HG02610 (cell line): Measurements from ENCODE around the gene SLC29A3.

ENCODE experiments used
- ATAC-seq: cut with Tn5 transposase; IDR thresholded peaks from one replicate; pipeline ENCODE4 v1.9.1; 2021; ENCODE audit warnings: mild to moderate bottlenecking, moderate library complexity; ENCODE audit not compliant: unreplicated experiment

Gene SLC29A3

GRCh38 chr10:71299071-71299785 is 19.8 kb upstream of the SLC29A3 start:
- no peak for ATAC-seq

GRCh38 chr10:71300555-71301370 is 18.3 kb upstream of the SLC29A3 start:
- ATAC-seq: no peak

DNA sequence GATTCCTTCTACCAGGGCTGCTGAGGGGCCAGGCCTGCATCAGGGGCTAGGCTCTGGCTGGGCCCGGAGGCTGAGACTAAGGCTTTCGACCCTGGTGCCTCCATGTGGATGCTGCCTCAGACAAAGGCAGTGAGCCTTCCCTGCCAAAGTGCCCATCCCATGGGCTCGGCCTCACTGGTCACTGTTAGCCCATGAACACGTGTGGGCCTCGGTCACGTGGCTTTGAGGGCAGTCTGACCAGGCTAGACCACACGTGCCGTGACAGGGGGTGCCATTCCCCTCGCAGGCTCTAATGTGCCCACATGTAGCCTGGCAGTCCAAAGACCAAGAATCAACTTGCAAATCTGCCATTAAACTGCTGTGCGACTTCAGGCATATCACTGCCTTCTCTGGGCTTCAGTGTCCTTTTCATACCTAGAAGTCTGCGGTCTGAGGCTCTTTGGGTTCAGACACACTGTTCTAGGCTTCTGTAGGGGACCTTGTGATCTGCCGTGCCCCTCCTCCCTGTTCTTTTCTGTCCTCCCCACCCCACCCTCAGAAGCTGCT is 17.6 kb upstream of the SLC29A3 start:
- no peak for ATAC-seq

DNA sequence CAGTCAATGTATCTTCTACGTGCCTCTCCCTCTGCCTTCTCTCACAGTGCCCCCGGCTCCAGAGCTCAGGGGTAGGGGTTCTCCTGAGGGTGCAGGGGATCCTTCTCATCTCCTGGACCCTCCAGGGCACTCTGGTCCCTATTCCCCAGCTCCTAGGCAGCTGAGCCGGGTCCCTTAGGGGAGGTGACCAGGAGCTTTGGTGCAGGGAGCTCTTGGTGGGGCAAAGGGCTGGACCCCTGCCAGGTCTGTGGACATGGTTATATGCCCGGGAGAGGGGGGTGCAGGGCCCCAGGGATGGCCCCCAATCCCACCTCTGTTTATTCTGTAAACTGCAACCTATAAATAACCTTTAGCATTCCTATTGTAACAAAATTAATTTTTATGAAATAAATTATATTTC is 16.6 kb upstream of the SLC29A3 start:
- ATAC-seq: no peak

DNA sequence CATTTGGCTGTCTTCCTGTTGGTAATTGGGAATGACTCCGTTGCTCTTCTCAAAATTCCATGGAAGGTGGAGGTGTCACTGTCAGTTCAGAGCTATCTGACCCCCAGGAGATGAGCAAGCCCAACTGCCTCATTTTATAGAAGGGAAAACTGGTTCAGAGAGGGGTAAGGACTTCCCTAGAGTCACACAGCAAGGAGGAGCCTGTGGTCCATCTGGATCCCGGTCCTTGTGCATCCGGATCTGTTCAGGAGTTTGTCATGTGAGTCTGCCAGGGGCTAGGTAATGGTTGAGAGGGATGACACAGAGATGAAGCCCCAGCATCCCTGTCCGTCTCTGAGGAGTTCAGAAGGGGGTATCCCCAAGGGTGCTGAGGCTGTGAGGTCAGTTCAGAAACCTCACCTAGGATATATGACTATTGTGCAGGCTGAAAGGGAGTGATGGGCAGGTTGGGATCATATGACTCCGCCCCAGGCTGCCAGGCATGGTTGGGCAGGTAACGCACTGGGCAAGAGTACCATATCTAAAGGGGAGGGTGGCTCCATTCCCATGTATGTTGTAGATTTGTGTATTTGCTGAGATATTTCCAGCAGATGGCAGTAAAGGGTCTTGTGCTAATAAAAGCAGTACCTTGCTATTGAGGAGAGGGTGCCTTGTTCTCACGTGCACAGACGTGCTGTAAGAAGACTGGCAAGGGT is 16.0 kb upstream of the SLC29A3 start:
- ATAC-seq: no peak

DNA sequence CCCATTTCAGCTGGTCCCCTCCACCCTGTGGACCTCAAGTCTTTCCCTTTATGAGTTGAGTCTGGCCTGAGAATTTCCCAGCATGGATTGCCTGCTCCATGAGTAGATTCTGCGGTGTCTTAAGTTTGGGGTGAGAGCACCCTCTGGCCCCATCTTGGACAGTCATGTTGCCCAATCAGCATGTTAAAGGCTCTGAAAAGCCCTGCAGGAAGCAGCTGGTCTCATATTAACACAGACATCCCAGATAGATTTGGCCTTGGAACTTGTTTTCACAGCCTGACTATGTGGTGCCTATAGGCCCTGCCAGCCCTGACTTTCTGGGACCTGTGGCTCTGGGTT is 15.5 kb upstream of the SLC29A3 start:
- ATAC-seq: no peak

DNA sequence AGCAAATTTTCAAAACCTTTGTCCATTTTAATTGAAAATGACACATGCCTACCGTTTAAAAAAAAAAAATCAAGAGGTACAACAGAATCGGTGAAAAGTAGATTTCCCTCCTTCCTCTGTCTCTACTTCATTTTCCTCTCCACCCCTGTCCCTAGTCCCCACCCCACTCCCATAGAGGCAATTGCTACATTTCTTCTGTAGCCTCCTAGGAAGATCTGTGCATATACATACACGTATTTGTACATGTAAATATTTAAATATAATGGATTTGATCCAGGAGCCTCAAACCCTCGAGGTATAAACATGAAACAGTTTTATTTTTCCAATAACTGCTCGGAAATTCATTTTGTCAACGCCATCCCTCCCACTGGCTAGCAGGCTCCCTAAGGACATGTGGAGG is 14.1 kb upstream of the SLC29A3 start:
- no peak for ATAC-seq

DNA sequence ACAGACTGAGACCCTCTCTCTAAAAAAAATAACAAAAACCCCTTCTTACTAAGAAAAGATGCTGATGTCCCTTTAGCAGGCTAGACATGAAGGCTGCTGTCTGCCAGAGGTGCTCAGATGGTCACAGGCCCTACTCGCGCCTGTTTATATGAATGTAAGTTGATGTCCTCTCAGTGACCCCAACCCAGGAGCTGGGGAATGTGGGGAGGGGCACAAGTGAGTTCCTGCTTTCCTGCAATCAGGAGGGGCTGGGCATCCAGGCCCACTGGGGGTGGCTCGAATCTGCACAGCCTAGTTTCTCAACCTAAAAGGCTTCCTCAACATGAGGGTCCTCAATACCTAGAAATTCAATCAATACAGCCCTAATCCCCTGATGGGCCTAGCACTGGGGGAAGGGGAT is 12.1 kb upstream of the SLC29A3 start:
- ATAC-seq: no peak

- ATAC-seq: no peak
Observed at GRCh38 chr10:71307469-71308085, 11.5 kb upstream of the SLC29A3 start.

DNA sequence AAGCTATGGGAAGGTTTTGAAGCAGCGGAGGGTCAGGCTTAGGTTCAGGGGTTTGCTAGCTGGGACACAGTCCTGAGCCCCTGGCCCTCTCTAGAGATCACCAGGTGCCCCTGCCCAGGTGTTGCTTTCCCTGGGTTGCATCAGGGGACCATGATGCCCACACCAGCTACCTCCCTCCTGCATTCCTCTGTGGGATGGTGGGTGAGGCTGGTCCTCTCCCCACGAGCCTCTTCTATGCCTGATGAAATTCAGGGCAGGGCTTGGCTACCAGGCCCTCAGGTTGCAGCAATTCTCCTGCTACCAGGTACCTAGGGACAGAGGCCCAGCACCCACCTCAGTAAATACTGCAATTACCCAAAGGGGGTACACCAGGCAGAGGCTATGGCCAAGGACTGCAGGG is 10.8 kb upstream of the SLC29A3 start:
- ATAC-seq: no peak

GRCh38 chr10:71308985-71309384 is 10.1 kb upstream of the SLC29A3 start:
- ATAC-seq: no peak

DNA sequence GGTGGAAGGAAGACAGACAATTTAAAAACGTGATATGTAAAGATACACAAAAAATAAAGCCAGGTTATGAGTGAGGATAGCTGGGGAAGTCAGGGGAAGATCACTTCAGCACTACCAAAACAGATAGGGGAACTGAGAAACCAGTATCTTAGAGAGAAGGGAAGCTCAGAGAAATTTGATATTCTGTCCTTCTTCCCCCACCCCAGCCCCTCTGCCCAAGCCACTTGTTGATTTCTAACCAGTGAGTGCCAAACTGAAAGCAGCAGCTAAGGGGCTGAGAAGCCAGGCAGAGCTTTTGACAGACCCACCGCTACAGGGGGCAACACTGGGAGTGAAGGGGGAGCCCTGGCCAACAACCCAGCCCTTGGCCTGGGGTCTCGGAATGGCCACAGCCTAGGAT is 9.1 kb upstream of the SLC29A3 start:
- ATAC-seq: no peak

- ATAC-seq: no peak
Observed at GRCh38 chr10:71312220-71312619, 6.8 kb upstream of the SLC29A3 start.

DNA sequence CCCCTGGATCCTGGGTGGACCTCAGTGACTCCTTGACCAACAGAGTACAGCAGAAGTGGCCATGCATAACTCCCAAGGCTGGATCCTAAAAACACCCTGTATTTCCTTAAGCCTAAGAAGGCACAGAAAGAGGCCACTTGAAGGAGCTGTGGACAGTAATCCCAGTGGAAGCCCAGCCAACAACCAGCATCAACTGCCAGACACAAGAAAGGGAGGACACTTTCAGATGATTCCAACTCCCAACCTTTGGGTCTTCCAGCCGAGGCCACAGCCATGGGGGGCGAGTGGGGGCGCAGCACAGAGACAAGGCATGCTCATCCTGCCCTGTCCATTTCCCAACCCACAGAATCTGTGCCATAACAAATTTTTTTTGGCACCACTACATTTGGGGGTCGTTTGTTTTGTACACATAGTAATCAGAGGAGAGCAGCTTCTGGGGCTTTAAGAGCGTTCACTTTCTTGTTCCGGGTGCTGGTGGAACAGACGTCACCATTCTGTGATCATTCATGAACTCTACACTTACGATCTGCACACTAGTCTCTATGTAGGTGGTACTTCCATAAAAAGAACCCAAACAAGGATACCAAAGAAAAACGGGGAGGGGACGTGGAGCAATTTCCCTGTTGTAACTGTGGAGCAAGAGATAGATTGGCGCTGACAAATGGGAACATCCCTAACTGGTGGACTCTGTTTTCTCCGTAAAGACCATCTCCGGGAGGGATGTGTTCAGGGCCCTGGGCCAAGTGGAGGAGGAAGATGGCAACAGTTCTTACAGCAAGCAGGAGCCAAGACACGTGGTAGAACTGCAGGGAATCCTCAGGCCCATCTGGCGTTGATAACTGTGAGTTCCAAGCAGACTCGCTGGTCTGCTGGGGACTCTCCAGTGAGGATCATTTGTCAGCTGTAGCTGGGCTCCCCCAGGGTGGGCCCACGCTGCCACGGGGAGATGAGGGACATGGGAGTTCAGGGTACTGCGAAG is 6.0 kb upstream of the SLC29A3 start:
- no peak for ATAC-seq

- no peak for ATAC-seq
Observed at GRCh38 chr10:71314028-71314693, 4.9 kb upstream of the SLC29A3 start.

DNA sequence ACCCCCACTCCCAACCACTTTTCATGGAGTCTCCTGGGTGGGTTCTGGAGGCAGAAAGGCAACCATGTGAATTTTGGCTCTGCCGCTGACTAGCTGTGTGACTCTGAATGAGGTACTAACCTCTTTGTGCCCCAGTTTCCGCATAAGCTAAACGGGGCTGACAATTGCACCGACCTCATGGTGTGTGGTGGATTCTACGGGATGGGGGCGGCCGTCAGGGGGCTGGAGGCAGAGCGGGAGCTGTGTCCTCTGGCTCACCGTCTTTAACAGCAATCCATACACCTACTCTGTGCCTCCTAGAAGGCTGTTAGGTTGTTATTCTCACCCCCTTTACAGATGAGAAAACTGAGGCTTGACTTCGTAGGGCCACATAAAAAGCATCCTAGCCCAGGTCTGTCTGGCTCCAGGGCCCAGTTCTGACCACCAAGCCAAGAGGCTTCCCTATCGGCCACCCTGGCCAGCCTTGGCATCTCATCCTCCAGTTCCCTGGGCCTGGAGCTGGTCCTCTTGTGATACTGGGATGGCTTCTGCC is 4.3 kb upstream of the SLC29A3 start:
- no peak for ATAC-seq

DNA sequence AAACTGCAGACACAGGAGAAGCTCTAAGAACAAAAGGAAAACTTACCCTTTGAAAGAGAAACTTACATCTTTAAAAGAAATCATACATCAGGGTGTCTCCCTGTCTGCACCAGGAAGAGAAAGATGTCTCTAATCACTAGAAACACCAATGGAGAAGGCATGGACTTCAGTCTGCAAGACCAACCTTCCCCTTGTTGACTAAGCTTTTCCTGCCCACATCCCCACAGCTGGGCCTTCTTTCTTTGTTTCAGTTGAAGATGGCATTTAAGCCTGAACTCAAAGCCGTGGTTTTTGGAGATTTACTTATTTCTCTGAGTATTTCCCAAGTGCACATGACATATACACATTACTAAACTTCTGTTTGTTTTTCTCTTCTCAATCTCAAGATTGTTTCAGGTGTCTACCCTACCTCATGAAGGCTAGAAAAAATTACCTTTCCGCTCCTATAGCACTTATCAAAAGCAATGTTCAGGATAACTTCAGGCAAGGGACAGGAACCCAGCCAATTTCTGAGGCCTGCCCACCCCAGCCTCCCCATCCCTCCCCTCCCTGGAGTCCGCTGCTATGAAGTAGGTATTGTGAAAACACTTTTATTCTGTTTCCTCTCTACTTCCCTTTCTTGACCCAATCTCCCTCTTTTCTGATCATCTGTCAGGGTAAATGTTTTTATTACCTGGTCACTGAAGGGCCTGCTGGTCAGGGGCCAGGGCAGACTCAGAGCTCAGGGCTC is 2.8 kb upstream of the SLC29A3 start:
- no peak for ATAC-seq

DNA sequence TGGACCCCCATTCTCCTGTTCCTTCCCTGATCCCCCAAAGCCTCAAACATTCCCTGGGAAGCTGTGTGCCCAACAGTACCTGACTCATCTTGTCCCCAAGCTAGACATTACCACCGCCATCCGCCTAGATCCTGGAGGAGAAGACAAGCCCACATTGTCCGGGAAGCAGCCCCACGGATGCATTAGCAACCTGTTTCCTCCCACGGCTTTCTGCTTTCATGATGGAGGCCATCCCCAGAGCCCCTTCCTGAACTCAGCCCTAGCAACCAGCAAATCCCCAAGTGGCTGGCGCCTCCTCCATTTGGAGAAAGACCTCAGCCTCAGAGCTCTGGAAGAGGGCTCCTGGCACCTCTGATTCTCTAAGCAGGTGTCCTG is 2.3 kb upstream of the SLC29A3 start:
- no peak for ATAC-seq

- no peak for ATAC-seq
Observed at GRCh38 chr10:71317739-71318138, 1.3 kb upstream of the SLC29A3 start.
